Mucosa of descending colon (tissue), 3 donors: ENCODE results near the gene HSD11B2. TPM values are rescaled to one million over a fixed set of nuclear protein-coding genes. Genes with fewer than 3 reads are reported as not detected.
A peak's percentile ranks its signal among the peaks of the same experiment; 100 is the strongest.

Experiments used
- ATAC-seq: fragments of 200-7000 bp; cut with Tn5 transposase; one replicate; pipeline ENCODE4 v1.9.1; 2020; ENCODE audit warnings: mild to moderate bottlenecking, moderate library complexity
- DNase-seq, 3 donors: peaks; one replicate each; pipeline ENCODE4 v3.0.0-alpha.2; 2020
- H3K36me3 ChIP-seq: fragments of 200-600 bp; one replicate; pipeline ENCODE4 v1.8.0; 2021; ENCODE audit warnings: low read depth, mild to moderate bottlenecking
- H3K4me1 ChIP-seq: fragments of 200-600 bp; one replicate; pipeline ENCODE4 v1.8.0; 2021; ENCODE audit warnings: low read depth, mild to moderate bottlenecking
- H3K4me3 ChIP-seq: fragments of 200-600 bp; one replicate; pipeline ENCODE4 v1.8.0; 2021; ENCODE audit warnings: mild to moderate bottlenecking
- H3K9me3 ChIP-seq: fragments of 200-600 bp; one replicate; pipeline ENCODE4 v1.8.0; 2021; ENCODE audit warnings: mild to moderate bottlenecking
- CTCF ChIP-seq: fragments of 200-600 bp; IDR thresholded peaks from one replicate; pipeline ENCODE4 v1.8.0; 2022; ENCODE audit warnings: antibody characterized with exemption, mild to moderate bottlenecking
- intact Hi-C, 2 donors: fragments of 100-400 bp; cut with DNase I in 1 of 2; cut with micrococcal nuclease in 1 of 2; formaldehyde crosslinking; loops; one replicate each; pipeline versions ENCODE4 v1.11.0 to v1.11.1; 2022; cut with DNase I, micrococcal nuclease
- total RNA-seq, 3 donors: library from RNA; stranded (reverse); fragmentation: NEBNext Ultra II Directional in 2 of 3; extraction: Animal tissue kit (Norgen Biotek cat#: 25700) in 2 of 3; gene quantifications; one replicate each; pipeline versions ENCODE4 v1.2.1 to v1.2.4, GENCODE V29; 2021 to 2023
- donor health status: DM: no; HTN: no; CAD: no; lungs with moderate emphysema.
- donor health status: DM: no; HTN: no; CAD: no.
- donor health status: DM: no; HTN: yes; CAD: no.

HSD11B2 gene
- total RNA-seq, 3 donors from 2014 or later: 322 to 765 (median 646) TPM

- no peak for ATAC-seq
- no peak for DNase-seq
- TF ChIP-seq CTCF: no peak
- H3K36me3 ChIP-seq: no peaks in the 10 kb centered on the region
- no peaks in the 10 kb centered on the region for H3K9me3 ChIP-seq
- H3K4me1 ChIP-seq: peaks cover 87% of the 10 kb centered on the region
- intact Hi-C loops: loop anchor here in 1 of 2 donors (5.0 kb wide), 1 partner anchor 33 kb away; no protein-coding TSS in a partner anchor
- H3K4me3 ChIP-seq: no peak overlapping the region
These were observed 28.9 kb downstream of the HSD11B2 start for GRCh38 chr16:67459861-67460150.

GRCh38 chr16:67460168-67460567 is 29.2 kb downstream of the HSD11B2 start:
- DNase-seq: peak; percentile 64 to 74 (median 65)
- intact Hi-C loops: loop anchor here in 1 of 2 donors (5.0 kb wide), 1 partner anchor 33 kb away; no protein-coding TSS in a partner anchor
- ATAC-seq: peak; percentile 14
- Histone ChIP-seq H3K9me3 (no peaks in the 10 kb centered on the region), H3K4me1 (peaks cover 90% of the 10 kb centered on the region), H3K36me3 (no peaks in the 10 kb centered on the region), H3K4me3 (no peak overlapping the region)
- no peak for TF ChIP-seq CTCF

GRCh38 chr16:67460961-67461360 is 30.0 kb downstream of the HSD11B2 start:
- intact Hi-C loops: loop anchor here in 1 of 2 donors (5.0 kb wide), 1 partner anchor 34 kb away; no protein-coding TSS in a partner anchor
- no peaks in the 10 kb centered on the region for H3K36me3 ChIP-seq
- no peaks in the 10 kb centered on the region for H3K9me3 ChIP-seq
- ATAC-seq: no peak
- TF ChIP-seq CTCF: no peak
- no peak overlapping the region for H3K4me3 ChIP-seq
- H3K4me1 ChIP-seq: peaks cover 94% of the 10 kb centered on the region
- peak; percentile 15 to 29 (median 19) for DNase-seq

GRCh38 chr16:67461600-67462278 is 30.8 kb downstream of the HSD11B2 start:
- ATAC-seq: peak; percentile 70
- no peak for TF ChIP-seq CTCF
- peaks cover 86% of the 10 kb centered on the region for H3K4me1 ChIP-seq
- intact Hi-C loops: loop anchor here in 1 of 2 donors (5.0 kb wide), 1 partner anchor 34 kb away; no protein-coding TSS in a partner anchor
- peak overlapping the region; percentile 3 for H3K4me3 ChIP-seq
- no peaks in the 10 kb centered on the region for H3K36me3 ChIP-seq
- DNase-seq: peak; percentile 92 to 95 (median 93)
- H3K9me3 ChIP-seq: no peaks in the 10 kb centered on the region

- TF ChIP-seq CTCF: no peak
- peak overlapping the region; percentile 3 for H3K4me3 ChIP-seq
- no peak for ATAC-seq
- no peaks in the 10 kb centered on the region for H3K9me3 ChIP-seq
- intact Hi-C loops: loop anchor here in 1 of 2 donors (5.0 kb wide), 1 partner anchor 35 kb away; no protein-coding TSS in a partner anchor
- H3K4me1 ChIP-seq: peaks cover 81% of the 10 kb centered on the region
- no peak for DNase-seq
- no peaks in the 10 kb centered on the region for H3K36me3 ChIP-seq
These were observed 31.3 kb downstream of the HSD11B2 start for GRCh38 chr16:67462279-67462655.
